Measurements from ENCODE around the gene ACYP2.

The ACYP2 gene

DNA sequence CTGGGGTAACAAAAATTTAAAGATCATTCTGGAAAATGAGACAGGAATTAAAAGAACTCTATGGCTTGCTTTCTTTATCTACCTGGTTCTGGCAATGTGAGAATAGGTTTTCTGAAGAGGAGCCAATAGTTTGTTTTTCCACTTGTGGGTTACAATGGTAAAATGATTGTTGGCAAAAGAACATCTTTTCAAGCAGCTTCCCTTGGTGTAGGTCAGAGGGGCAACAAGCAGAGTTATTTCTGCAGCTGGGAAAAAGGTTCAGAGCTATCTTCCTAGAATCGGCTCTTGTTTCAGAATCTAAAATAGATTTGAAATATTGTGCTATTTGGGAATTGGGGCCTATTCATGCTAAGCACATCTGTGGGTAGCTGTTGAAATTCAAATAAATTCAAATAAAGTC is 152.2 kb downstream of the ACYP2 start:
- Histone ChIP-seq H3K4me1 (ENCODE audit: control insufficient read depth, insufficient read depth, low read length) (no peaks in the 10 kb centered on the region), H3K27ac (ENCODE audit: extremely low read depth, low read depth, low read length) (no peak overlapping the region), H3K4me3 (ENCODE audit: low read depth, low read length) (no peak overlapping the region), H3K36me3 (ENCODE audit: control insufficient read depth in 2 of 2, insufficient read depth in 1 of 2, low read length in 2 of 2) (no peaks in the 10 kb centered on the region), H3K9me3 (ENCODE audit: control insufficient read depth, insufficient read depth, low read depth, low read length) (no peaks in the 10 kb centered on the region)
- CTCF ChIA-PET: no interaction called here
- POLR2A ChIA-PET: no interaction called here
- no peak for TF ChIP-seq GLIS1 (tag by site-specific recombination; IDR thresholded peaks at IDR 0.05)
- no peak for TF ChIP-seq EGR2 (tag by site-specific recombination; IDR thresholded peaks at IDR 0.05; ENCODE audit: low read depth)
- TF ChIP-seq ZSCAN23 (tag by site-specific recombination; IDR thresholded peaks at IDR 0.05): no peak
- no peak for TF ChIP-seq ZNF670 (tag by site-specific recombination; IDR thresholded peaks at IDR 0.05; ENCODE audit: low read depth)
- TF ChIP-seq ZNF76 (tag by site-specific recombination; IDR thresholded peaks at IDR 0.05; ENCODE audit: borderline replicate concordance, low read depth): no peak
- TF ChIP-seq ZNF266 (tag by site-specific recombination; IDR thresholded peaks at IDR 0.05; ENCODE audit: low read depth): no peak
- TF ChIP-seq ZNF133 (tag by site-specific recombination; IDR thresholded peaks at IDR 0.05): no peak
- TF ChIP-seq GFI1B (tag by site-specific recombination; IDR thresholded peaks at IDR 0.05): no peak
- TF ChIP-seq ZNF214 (tag by site-specific recombination; IDR thresholded peaks at IDR 0.05; ENCODE audit: borderline replicate concordance): no peak
- no peak for TF ChIP-seq INSM2 (tag by site-specific recombination; IDR thresholded peaks at IDR 0.05)

- Histone ChIP-seq H3K36me3 (ENCODE audit: control insufficient read depth in 2 of 2, insufficient read depth in 1 of 2, low read length in 2 of 2) (no peaks in the 10 kb centered on the region), H3K27ac (ENCODE audit: extremely low read depth, low read depth, low read length) (no peak overlapping the region), H3K4me3 (ENCODE audit: low read depth, low read length) (no peak overlapping the region), H3K4me1 (ENCODE audit: control insufficient read depth, insufficient read depth, low read length) (peaks cover 2% of the 10 kb centered on the region; the same call in 1 of the 2 replicates), H3K9me3 (ENCODE audit: control insufficient read depth, insufficient read depth, low read depth, low read length) (no peaks in the 10 kb centered on the region)
- ChIA-PET CTCF (no interaction called here), POLR2A (no interaction called here)
- TF ChIP-seq GLI2 (tag by site-specific recombination; IDR thresholded peaks at IDR 0.05; ENCODE audit: borderline replicate concordance, low read depth) (no peak), PRDM1 (tag by site-specific recombination; IDR thresholded peaks at IDR 0.05) (no peak), HOXA7 (CRISPR knock-in tag; IDR thresholded peaks at IDR 0.05; ENCODE audit: borderline replicate concordance) (no peak), ZNF324 (tag by site-specific recombination; IDR thresholded peaks at IDR 0.05) (no peak), ZNF629 (tag by site-specific recombination; IDR thresholded peaks at IDR 0.05) (no peak), WT1 (tag by site-specific recombination; IDR thresholded peaks at IDR 0.05) (no peak), ZNF549 (tag by site-specific recombination; IDR thresholded peaks at IDR 0.05) (no peak), ZNF184 (tag by site-specific recombination; IDR thresholded peaks at IDR 0.05) (no peak), ZBTB48 (tag by site-specific recombination; IDR thresholded peaks at IDR 0.05) (no peak), ZNF621 (tag by site-specific recombination; IDR thresholded peaks at IDR 0.05) (no peak), ZNF692 (tag by site-specific recombination; IDR thresholded peaks at IDR 0.05) (no peak), ZNF157 (tag by site-specific recombination; IDR thresholded peaks at IDR 0.05) (no peak), ZNF169 (tag by site-specific recombination; IDR thresholded peaks at IDR 0.05) (no peak), ZNF639 (tag by site-specific recombination; IDR thresholded peaks at IDR 0.05) (no peak), ZFP3 (tag by site-specific recombination; IDR thresholded peaks at IDR 0.05; ENCODE audit: low read depth) (no peak)
- TF ChIP-seq, protein P1, sequence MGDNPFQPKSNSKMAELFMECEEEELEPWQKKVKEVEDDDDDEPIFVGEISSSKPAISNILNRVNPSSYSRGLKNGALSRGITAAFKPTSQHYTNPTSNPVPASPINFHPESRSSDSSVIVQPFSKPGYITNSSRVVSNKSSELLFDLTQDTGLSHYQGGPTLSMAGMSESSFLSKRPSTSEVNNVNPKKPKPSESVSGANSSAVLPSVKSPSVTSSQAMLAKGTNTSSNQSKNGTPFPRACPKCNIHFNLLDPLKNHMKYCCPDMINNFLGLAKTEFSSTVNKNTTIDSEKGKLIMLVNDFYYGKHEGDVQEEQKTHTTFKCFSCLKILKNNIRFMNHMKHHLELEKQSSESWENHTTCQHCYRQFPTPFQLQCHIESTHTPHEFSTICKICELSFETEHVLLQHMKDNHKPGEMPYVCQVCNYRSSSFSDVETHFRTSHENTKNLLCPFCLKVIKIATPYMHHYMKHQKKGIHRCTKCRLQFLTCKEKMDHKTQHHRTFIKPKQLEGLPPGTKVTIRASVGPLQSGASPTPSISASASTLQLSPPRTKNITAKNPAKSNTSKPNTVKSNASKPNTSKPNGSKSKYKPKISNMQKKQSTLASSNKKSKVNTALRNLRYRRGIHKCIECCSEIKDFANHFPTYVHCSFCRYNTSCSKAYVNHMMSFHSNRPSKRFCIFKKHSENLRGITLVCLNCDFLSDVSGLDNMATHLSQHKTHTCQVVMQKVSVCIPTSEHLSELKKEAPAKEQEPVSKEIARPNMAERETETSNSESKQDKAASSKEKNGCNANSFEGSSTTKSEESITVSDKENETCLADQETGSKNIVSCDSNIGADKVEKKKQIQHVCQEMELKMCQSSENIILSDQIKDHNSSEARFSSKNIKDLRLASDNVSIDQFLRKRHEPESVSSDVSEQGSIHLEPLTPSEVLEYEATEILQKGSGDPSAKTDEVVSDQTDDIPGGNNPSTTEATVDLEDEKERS (tag by site-specific recombination; IDR thresholded peaks at IDR 0.05): no peak
- TF ChIP-seq, protein P2, sequence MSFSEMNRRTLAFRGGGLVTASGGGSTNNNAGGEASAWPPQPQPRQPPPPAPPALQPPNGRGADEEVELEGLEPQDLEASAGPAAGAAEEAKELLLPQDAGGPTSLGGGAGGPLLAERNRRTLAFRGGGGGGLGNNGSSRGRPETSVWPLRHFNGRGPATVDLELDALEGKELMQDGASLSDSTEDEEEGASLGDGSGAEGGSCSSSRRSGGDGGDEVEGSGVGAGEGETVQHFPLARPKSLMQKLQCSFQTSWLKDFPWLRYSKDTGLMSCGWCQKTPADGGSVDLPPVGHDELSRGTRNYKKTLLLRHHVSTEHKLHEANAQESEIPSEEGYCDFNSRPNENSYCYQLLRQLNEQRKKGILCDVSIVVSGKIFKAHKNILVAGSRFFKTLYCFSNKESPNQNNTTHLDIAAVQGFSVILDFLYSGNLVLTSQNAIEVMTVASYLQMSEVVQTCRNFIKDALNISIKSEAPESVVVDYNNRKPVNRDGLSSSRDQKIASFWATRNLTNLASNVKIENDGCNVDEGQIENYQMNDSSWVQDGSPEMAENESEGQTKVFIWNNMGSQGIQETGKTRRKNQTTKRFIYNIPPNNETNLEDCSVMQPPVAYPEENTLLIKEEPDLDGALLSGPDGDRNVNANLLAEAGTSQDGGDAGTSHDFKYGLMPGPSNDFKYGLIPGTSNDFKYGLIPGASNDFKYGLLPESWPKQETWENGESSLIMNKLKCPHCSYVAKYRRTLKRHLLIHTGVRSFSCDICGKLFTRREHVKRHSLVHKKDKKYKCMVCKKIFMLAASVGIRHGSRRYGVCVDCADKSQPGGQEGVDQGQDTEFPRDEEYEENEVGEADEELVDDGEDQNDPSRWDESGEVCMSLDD (tag by site-specific recombination; IDR thresholded peaks at IDR 0.05): no peak
Observed at GRCh38 chr2:54271189-54271588, 155.8 kb downstream of the ACYP2 start.

All from HEK293 (cell line).